Right lobe of liver (tissue), 6 donors: ENCODE results near the gene PPARG. TPM values are rescaled to one million over a fixed set of nuclear protein-coding genes. Genes with fewer than 3 reads are reported as not detected.

Experiments used
- ATAC-seq, 4 donors: fragments of 200-7000 bp; cut with Tn5 transposase; one replicate each; pipeline ENCODE4 v1.9.1; 2020; ENCODE audit warnings: mild to moderate bottlenecking in 4 of 4, moderate library complexity in 4 of 4
- DNase-seq, 3 donors: peaks; one replicate each; pipeline ENCODE4 v3.0.0-alpha.2; 2020
- H3K27ac ChIP-seq, 3 donors: fragments of 200-600 bp; one replicate each; pipeline ENCODE4 v1.8.0; 2022
- H3K27me3 ChIP-seq, 2 donors: fragments of 200-600 bp; one replicate each; pipeline ENCODE4 v1.8.0; 2022
- H3K36me3 ChIP-seq, 4 donors: fragments of 200-600 bp; sonication (generic) in 1 of 4; one replicate each; pipeline versions ENCODE4 v1.5.1 to v1.8.0; 2017 to 2022; ENCODE audit warnings: control low read depth in 1 of 4
- H3K4me1 ChIP-seq, 4 donors: fragments of 200-600 bp; sonication (generic) in 1 of 4; one replicate each; pipeline versions ENCODE4 v1.5.1 to v1.8.0; 2017 to 2022; ENCODE audit warnings: control low read depth in 1 of 4
- H3K4me3 ChIP-seq, 3 donors: fragments of 200-600 bp; one replicate each; pipeline ENCODE4 v1.8.0; 2022
- H3K9me3 ChIP-seq, 4 donors: fragments of 200-600 bp; sonication (generic) in 1 of 4; one replicate each; pipeline versions ENCODE4 v1.5.1 to v1.8.0; 2017 to 2022; ENCODE audit warnings: control low read depth in 1 of 4
- POLR2A ChIP-seq: fragments of 450-650 bp; IDR thresholded peaks from one replicate; pipeline ENCODE4 v1.6.1; 2017; ENCODE audit warnings: antibody characterized with exemption, mild to moderate bottlenecking
- WGBS: methylation state at CpG from one replicate; pipeline ENCODE4 v1.1.6; 2018; ENCODE audit warnings: low coverage, low lambda C conversion rate; ENCODE audit not compliant: insufficient coverage; ENCODE audit errors: missing lambda C conversion rate; 5-methylcytosine and 5-hydroxymethylcytosine counted together
- intact Hi-C, 2 donors: fragments of 100-400 bp; cut with DNase I; formaldehyde crosslinking; loops; one replicate each; pipeline versions ENCODE4 v1.11.2 to v1.14.1; 2022
- total RNA-seq, 6 experiments: library from RNA; depleted of rRNA in 2 of 6; stranded (reverse); fragments of >200 nt in 2 of 6; fragmentation: NEBNext Ultra II Directional in 3 of 6; extraction: Animal tissue kit (Norgen Biotek cat#: 25700) in 3 of 6; gene quantifications; one replicate each; pipeline versions ENCODE4 v1.1.0 to v1.2.4, GENCODE V29; 2016 to 2023
- TF ChIP-seq, protein P1 (sequence below), 4 donors: fragments of 200-600 bp in 3 of 4; fragments of 450-650 bp in 1 of 4; IDR thresholded peaks; one replicate each; pipeline versions ENCODE4 v1.5.1 to v1.8.0; 2016 to 2022; ENCODE audit warnings: antibody characterized with exemption in 4 of 4, mild to moderate bottlenecking in 2 of 4
- donor health status: DM: no; HTN: yes; CAD: no.
- donor health status: DM: no; HTN: no; CAD: no.
- donor health status: DM: no; HTN: no; CAD: no.
- donor health status: DM: no; HTN: yes; CAD: no.
- donor health status: DM: no; HTN: yes; CAD: no.

Gene PPARG
- total RNA-seq, 6 experiments from 2014 or later = 4.9 to 15.8 (median 10.8) TPM

DNA sequence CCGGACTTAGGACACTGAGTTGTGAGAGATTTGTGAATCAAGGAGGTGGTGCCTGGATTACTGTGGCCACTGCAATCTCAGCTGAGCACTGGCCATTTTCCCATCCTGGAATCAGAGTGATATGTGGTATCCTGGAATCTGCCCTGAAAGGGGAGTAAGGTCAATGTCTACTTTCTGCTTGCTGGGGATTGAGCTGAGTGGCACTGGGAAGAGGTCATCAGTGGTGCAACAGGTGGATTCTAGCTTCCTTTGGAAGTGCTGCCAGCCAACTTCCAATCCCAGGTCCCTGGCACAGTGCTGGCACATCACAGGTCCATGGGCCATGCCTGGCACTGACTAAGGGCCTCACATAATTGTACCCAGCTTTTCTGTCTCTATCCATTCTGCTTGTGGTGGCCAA lies 174.8 kb downstream of the PPARG start:
- Histone ChIP-seq H3K4me3 (no peak overlapping the region), H3K36me3 (no peaks in the 10 kb centered on the region), H3K9me3 (no peaks in the 10 kb centered on the region), H3K27ac (peak overlapping the region in 2 of 3 donors; percentile 6 to 60), H3K4me1 (peaks cover 0 to 16% (median 1%) of the 10 kb centered on the region in 4 donors), H3K27me3 (no peaks in the 10 kb centered on the region)
- 22% methylated on average over 1 of the region's 1 CpG for WGBS
- TF ChIP-seq, protein P1, sequence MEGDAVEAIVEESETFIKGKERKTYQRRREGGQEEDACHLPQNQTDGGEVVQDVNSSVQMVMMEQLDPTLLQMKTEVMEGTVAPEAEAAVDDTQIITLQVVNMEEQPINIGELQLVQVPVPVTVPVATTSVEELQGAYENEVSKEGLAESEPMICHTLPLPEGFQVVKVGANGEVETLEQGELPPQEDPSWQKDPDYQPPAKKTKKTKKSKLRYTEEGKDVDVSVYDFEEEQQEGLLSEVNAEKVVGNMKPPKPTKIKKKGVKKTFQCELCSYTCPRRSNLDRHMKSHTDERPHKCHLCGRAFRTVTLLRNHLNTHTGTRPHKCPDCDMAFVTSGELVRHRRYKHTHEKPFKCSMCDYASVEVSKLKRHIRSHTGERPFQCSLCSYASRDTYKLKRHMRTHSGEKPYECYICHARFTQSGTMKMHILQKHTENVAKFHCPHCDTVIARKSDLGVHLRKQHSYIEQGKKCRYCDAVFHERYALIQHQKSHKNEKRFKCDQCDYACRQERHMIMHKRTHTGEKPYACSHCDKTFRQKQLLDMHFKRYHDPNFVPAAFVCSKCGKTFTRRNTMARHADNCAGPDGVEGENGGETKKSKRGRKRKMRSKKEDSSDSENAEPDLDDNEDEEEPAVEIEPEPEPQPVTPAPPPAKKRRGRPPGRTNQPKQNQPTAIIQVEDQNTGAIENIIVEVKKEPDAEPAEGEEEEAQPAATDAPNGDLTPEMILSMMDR (IDR thresholded peaks at IDR 0.05) = no peak
- no peak for TF ChIP-seq POLR2A
- intact Hi-C loops = no loop called here
- ATAC-seq (peak; percentile 87 to 98 (median 92)), DNase-seq (peak; percentile 63 to 87 (median 87))

DNA sequence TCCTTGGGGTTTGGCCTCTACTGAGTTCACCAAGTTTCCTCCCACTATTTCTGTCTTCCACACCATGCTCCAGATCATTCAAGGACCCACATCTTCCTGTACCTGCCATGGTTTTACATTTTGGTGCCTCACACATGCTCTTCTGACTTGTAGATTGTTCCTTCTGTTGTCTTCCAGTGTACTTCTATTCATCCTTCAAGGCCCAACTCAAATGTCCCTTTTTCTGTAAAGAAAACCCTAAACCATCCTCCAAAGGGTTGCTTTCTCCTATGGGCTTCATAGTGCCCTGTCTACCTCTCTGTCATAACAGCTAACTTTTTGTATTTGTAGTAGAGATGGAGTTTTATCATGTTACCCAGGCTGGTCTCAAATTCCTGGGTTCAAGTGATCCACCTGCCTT lies 175.3 kb downstream of the PPARG start:
- Histone ChIP-seq H3K36me3 (no peaks in the 10 kb centered on the region), H3K4me1 (peaks cover 0 to 16% (median 1%) of the 10 kb centered on the region in 4 donors), H3K27ac (peak overlapping the region in 1 of 3 donors; percentile 24), H3K27me3 (no peaks in the 10 kb centered on the region), H3K4me3 (no peak overlapping the region), H3K9me3 (no peaks in the 10 kb centered on the region)
- TF ChIP-seq POLR2A = no peak
- TF ChIP-seq, protein P1 (IDR thresholded peaks at IDR 0.05) = no peak
- intact Hi-C loops = no loop called here
- DNase-seq (no peak), ATAC-seq (no peak)

DNA sequence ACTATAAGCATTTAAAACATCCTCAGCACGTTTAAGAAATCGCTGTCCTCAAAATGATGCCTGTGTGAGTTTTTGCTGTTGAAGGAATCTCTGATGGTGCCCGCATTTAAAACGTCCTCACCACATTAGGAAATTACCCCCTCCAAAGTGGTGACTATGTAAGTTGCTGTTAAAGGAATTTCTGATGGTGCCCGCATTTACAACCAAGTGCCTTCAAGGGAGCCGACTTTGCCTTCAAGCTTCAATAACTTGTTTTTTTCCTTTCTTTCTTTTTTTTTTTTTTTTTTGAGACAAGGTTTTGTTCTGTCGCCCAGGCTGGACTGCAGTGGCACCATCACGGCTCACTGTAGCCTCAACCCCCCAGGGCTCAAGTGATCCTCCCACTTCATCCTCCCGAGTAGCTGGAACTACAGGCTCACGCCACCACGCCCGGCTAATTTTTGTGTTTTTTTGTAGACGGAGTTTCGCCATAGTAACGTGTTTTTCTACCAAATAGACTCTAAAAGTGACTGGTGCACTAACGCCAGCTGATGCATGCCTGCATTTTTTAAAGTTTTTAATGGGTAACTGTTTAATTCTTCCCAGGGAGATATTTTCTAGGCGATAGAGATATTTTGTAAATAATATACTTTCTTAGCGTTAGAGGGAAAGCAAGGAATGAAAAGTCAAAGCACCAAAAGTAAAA lies 176.4 kb downstream of the PPARG start:
- no peak for ATAC-seq
- Histone ChIP-seq H3K27ac (no peak overlapping the region), H3K9me3 (no peaks in the 10 kb centered on the region), H3K4me3 (no peak overlapping the region), H3K4me1 (peaks cover 0 to 16% (median 1%) of the 10 kb centered on the region in 4 donors), H3K36me3 (no peaks in the 10 kb centered on the region), H3K27me3 (no peaks in the 10 kb centered on the region)
- intact Hi-C loops = no loop called here
- DNase-seq = no peak
- 90% methylated on average over 17 of the region's 18 CpGs for WGBS
- no peak for TF ChIP-seq POLR2A
- TF ChIP-seq, protein P1 (IDR thresholded peaks at IDR 0.05) = no peak

DNA sequence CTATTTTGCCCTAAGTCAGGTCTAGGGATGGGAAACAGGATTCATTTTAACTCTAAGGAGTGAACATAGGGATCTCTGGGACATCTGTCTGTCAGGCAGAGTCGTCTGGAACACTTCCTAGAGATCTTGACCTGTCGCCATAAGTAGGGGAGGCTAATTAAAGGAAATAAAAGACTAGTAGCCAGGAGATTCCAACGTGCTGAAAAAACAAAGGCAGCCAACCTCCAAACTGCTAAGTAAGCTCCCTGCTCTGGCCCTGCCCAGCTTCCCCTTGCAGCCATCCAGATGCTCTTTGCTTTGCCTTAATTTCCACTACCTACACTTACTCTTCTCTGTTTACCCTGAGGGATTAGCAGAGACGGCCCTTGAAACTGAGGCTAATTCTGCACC lies 177.0 kb downstream of the PPARG start:
- intact Hi-C loops = no loop called here
- no peak for DNase-seq
- Histone ChIP-seq H3K27ac (no peak overlapping the region), H3K4me1 (peaks cover 0 to 16% (median 1%) of the 10 kb centered on the region in 4 donors), H3K4me3 (no peak overlapping the region), H3K27me3 (no peaks in the 10 kb centered on the region), H3K36me3 (no peaks in the 10 kb centered on the region), H3K9me3 (no peaks in the 10 kb centered on the region)
- TF ChIP-seq, protein P1 (IDR thresholded peaks at IDR 0.05) = no peak
- no peak for TF ChIP-seq POLR2A
- ATAC-seq = no peak
- 47% methylated on average over 4 of the region's 4 CpGs for WGBS
